ENCODE data around the gene CD34. TPM values are rescaled to one million over a fixed set of nuclear protein-coding genes. Genes with fewer than 3 reads are reported as not detected.

CD34 gene
- total RNA-seq, 1 experiment from 2014 or later: not detected

- H3K27me3 ChIP-seq (replicated peaks; ENCODE audit: insufficient read depth, low read depth, low read length, poor library complexity): peaks cover 96% of the 10 kb centered on the region
- ChIA-PET CTCF (no interaction called here), POLR2A (ENCODE audit: low non-redundant PET) (no interaction called here)
- no TSS peak for BruUV-seq (replicated peaks)
- TF ChIP-seq CTCF (conservative IDR thresholded peaks at IDR 0.05; ENCODE audit: low read depth, low read length): no peak
- TF ChIP-seq EZH2 (IDR thresholded peaks at IDR 0.05; ENCODE audit: borderline replicate concordance, low read depth, low read length, poor library complexity, severe bottlenecking): no peak
- H3K4me3 ChIP-seq (ENCODE audit: low read depth, low read length, poor library complexity, severe bottlenecking): no peak overlapping the region
- no peaks in the 10 kb centered on the region for H3K4me1 ChIP-seq (ENCODE audit: insufficient read depth, low read length, poor library complexity, severe bottlenecking)
- H3K27ac ChIP-seq (ENCODE audit: low read depth, low read length, poor library complexity, severe bottlenecking): no peak overlapping the region
- intact Hi-C loops (cut with micrococcal nuclease; ENCODE audit: unreplicated experiment): no loop called here
- DNase-seq (ENCODE audit: low spot score): no peak
- H3K9me3 ChIP-seq (ENCODE audit: low read depth, low read length, poor library complexity, severe bottlenecking): no peaks in the 10 kb centered on the region
- H3K36me3 ChIP-seq (ENCODE audit: insufficient read depth, low read length, poor library complexity, severe bottlenecking): no peaks in the 10 kb centered on the region
Observed at GRCh38 chr1:207954104-207954503, 43.2 kb upstream of the CD34 start.

GRCh38 chr1:207952617-207953542 lies 42.0 kb upstream of the CD34 start:
- no peaks in the 10 kb centered on the region for H3K9me3 ChIP-seq (ENCODE audit: low read depth, low read length, poor library complexity, severe bottlenecking)
- POLR2A ChIA-PET (ENCODE audit: low non-redundant PET): no interaction called here

GRCh38 chr1:207951652-207952051 lies 40.7 kb upstream of the CD34 start:
- Histone ChIP-seq H3K4me1 (ENCODE audit: insufficient read depth, low read length, poor library complexity, severe bottlenecking) (no peaks in the 10 kb centered on the region), H3K27ac (ENCODE audit: low read depth, low read length, poor library complexity, severe bottlenecking) (no peak overlapping the region), H3K4me3 (ENCODE audit: low read depth, low read length, poor library complexity, severe bottlenecking) (no peak overlapping the region), H3K27me3 (replicated peaks; ENCODE audit: insufficient read depth, low read depth, low read length, poor library complexity) (peaks cover 75% of the 10 kb centered on the region), H3K36me3 (ENCODE audit: insufficient read depth, low read length, poor library complexity, severe bottlenecking) (no peaks in the 10 kb centered on the region), H3K9me3 (ENCODE audit: low read depth, low read length, poor library complexity, severe bottlenecking) (no peaks in the 10 kb centered on the region)
- BruUV-seq (replicated peaks): no TSS peak
- intact Hi-C loops (cut with micrococcal nuclease; ENCODE audit: unreplicated experiment): loop anchor here (2.0 kb wide), 1 partner anchor 55 kb away; no protein-coding TSS in a partner anchor
- no peak for DNase-seq (ENCODE audit: low spot score)
- CTCF ChIA-PET: no interaction called here
- POLR2A ChIA-PET (ENCODE audit: low non-redundant PET): no interaction called here
- TF ChIP-seq EZH2 (IDR thresholded peaks at IDR 0.05; ENCODE audit: borderline replicate concordance, low read depth, low read length, poor library complexity, severe bottlenecking) (no peak), CTCF (conservative IDR thresholded peaks at IDR 0.05; ENCODE audit: low read depth, low read length) (no peak)

More at GRCh38 chr1:207952617-207953542, 42.0 kb upstream of the CD34 start:
- H3K27ac ChIP-seq (ENCODE audit: low read depth, low read length, poor library complexity, severe bottlenecking): no peak overlapping the region
- no peaks in the 10 kb centered on the region for H3K36me3 ChIP-seq (ENCODE audit: insufficient read depth, low read length, poor library complexity, severe bottlenecking)
- CTCF ChIA-PET: no interaction called here
- no peak overlapping the region for H3K4me3 ChIP-seq (ENCODE audit: low read depth, low read length, poor library complexity, severe bottlenecking)
- no peak for DNase-seq (ENCODE audit: low spot score)
- H3K4me1 ChIP-seq (ENCODE audit: insufficient read depth, low read length, poor library complexity, severe bottlenecking): no peaks in the 10 kb centered on the region
- H3K27me3 ChIP-seq (replicated peaks; ENCODE audit: insufficient read depth, low read depth, low read length, poor library complexity): peaks cover 84% of the 10 kb centered on the region
- TF ChIP-seq CTCF (conservative IDR thresholded peaks at IDR 0.05; ENCODE audit: low read depth, low read length): no peak
- no peak for TF ChIP-seq EZH2 (IDR thresholded peaks at IDR 0.05; ENCODE audit: borderline replicate concordance, low read depth, low read length, poor library complexity, severe bottlenecking)
- intact Hi-C loops (cut with micrococcal nuclease; ENCODE audit: unreplicated experiment): loop anchor here (2.0 kb wide), 1 partner anchor 56 kb away; no protein-coding TSS in a partner anchor
- no TSS peak for BruUV-seq (replicated peaks)

Data from A673 (cell line).